Uterus (tissue), 2 donors: ENCODE data around the gene INO80E.

Experiments used
- CTCF ChIP-seq, 4 experiments: fragments of 200-600 bp in 2 of 4; fragments of 450-650 bp in 2 of 4; sonication (generic) in 2 of 4; IDR thresholded peaks; one replicate each; pipeline ENCODE4 v1.5.1; 2016 to 2019; ENCODE audit warnings: antibody characterized with exemption in 4 of 4, mild to moderate bottlenecking in 2 of 4, moderate library complexity in 1 of 4
- POLR2A ChIP-seq, 2 donors: fragments of 450-650 bp; IDR thresholded peaks; one replicate each; pipeline ENCODE4 v1.6.1; 2016; ENCODE audit warnings: antibody characterized with exemption in 2 of 2, mild to moderate bottlenecking in 1 of 2, moderate library complexity in 1 of 2

- no peak for TF ChIP-seq CTCF (IDR thresholded peaks at IDR 0.05)
- TF ChIP-seq POLR2A (IDR thresholded peaks at IDR 0.05) = no peak
Observed at GRCh38 chr16:30009085-30009862, 13.2 kb downstream of the INO80E start.
